NB4 (cell line): ENCODE results near the gene NCF4.

Experiments
- CTCF ChIP-seq: IDR thresholded peaks from one replicate; pipeline ENCODE4 v1.5.1; 2012; ENCODE audit warnings: low read depth, low read length
- MAX ChIP-seq: IDR thresholded peaks from 2 replicates; pipeline ENCODE4 v1.6.1; 2011; ENCODE audit warnings: low read depth, low read length
- MYC ChIP-seq: IDR thresholded peaks from 2 replicates; pipeline ENCODE4 v1.6.1; 2011; ENCODE audit warnings: low read depth, low read length
- POLR2A ChIP-seq: IDR thresholded peaks from 2 replicates; pipeline ENCODE4 v1.6.1; 2011; ENCODE audit warnings: mild to moderate bottlenecking; ENCODE audit not compliant: insufficient read length; ENCODE audit errors: extremely low read depth

- TF ChIP-seq CTCF (no peak), MYC (no peak), POLR2A (no peak), MAX (no peak)
These were observed 44.5 kb upstream of the NCF4 start for GRCh38 chr22:36816339-36816635.
